PC-3 (cell line): ENCODE data around the gene SLC22A13. TPM values are rescaled to one million over a fixed set of nuclear protein-coding genes. Genes with fewer than 3 reads are reported as not detected.
A peak's percentile ranks its signal among the peaks of the same experiment; 100 is the strongest.

Source experiments
- ATAC-seq: fragments of 200-7000 bp; cut with Tn5 transposase; 2 replicates; pipeline ENCODE4 v1.9.1; 2020; ENCODE audit warnings: mild to moderate bottlenecking, moderate library complexity
- BruUV-seq: library from RNA; stranded (reverse); fragments of 400-500 nt; replicated peaks from 2 replicates; lab custom pipeline; 2021; lab: Mats Ljungman, UMichigan
- CTCF ChIA-PET: fragments of 300-600 bp; sonication (Branson Sonifier 250); formaldehyde crosslinking; loops from one replicate; lab custom pipeline; 2022; ENCODE audit warnings: antibody characterized with exemption; lab: Charles Lee
- POLR2A ChIA-PET: fragments of 300-600 bp; sonication (Branson Sonifier 250); formaldehyde crosslinking; loops from one replicate; lab custom pipeline; 2022; ENCODE audit warnings: antibody characterized with exemption; ENCODE audit not compliant: unreplicated experiment; lab: Charles Lee
- DNase-seq: peaks from one replicate; pipeline ENCODE4 v3.0.0-alpha.2; 2015
- H2AFZ ChIP-seq: fragments of 300-600 bp; sonication (generic); 2 replicates; pipeline ENCODE4 v1.6.0; 2016; ENCODE audit warnings: antibody characterized with exemption, low read length
- H3F3A ChIP-seq: fragments of 300-600 bp; sonication (generic); one replicate; pipeline ENCODE4 v1.6.0; 2017; ENCODE audit warnings: antibody characterized with exemption, low read length, control low read depth, mild to moderate bottlenecking; ENCODE audit not compliant: unreplicated experiment
- H3K27ac ChIP-seq: fragments of 300-600 bp; sonication (generic); 2 replicates; pipeline ENCODE4 v1.5.1; 2016; ENCODE audit warnings: mild to moderate bottlenecking, low read length
- H3K27me3 ChIP-seq: fragments of 300-600 bp; sonication (generic); 2 replicates; pipeline ENCODE4 v1.6.1; 2016; ENCODE audit warnings: low read length, mixed read lengths
- H3K36me3 ChIP-seq: fragments of 300-600 bp; sonication (generic); 2 replicates; pipeline ENCODE4 v1.6.1; 2016; ENCODE audit warnings: low read depth, mixed run types, low read length, mixed read lengths
- H3K4me1 ChIP-seq: fragments of 300-600 bp; sonication (generic); 2 replicates; pipeline ENCODE4 v1.5.1; 2016; ENCODE audit warnings: low read length; ENCODE audit not compliant: insufficient read depth
- H3K4me2 ChIP-seq: fragments of 300-600 bp; sonication (generic); 2 replicates; pipeline ENCODE4 v1.6.0; 2016; ENCODE audit warnings: low read length
- H3K4me3 ChIP-seq: fragments of 300-600 bp; sonication (generic); 2 replicates; pipeline ENCODE4 v1.5.1; 2016; ENCODE audit warnings: mild to moderate bottlenecking, low read length, mixed read lengths
- H3K79me2 ChIP-seq: fragments of 300-600 bp; sonication (generic); 2 replicates; pipeline ENCODE4 v1.6.1; 2017; ENCODE audit warnings: low read length, mixed read lengths
- H3K9ac ChIP-seq: fragments of 300-600 bp; sonication (generic); 2 replicates; pipeline ENCODE4 v1.6.0; 2016; ENCODE audit warnings: mild to moderate bottlenecking, low read length
- H3K9me2 ChIP-seq: fragments of 300-600 bp; sonication (generic); replicated peaks from 2 replicates; pipeline ENCODE4 v1.6.1; 2016; ENCODE audit warnings: mixed run types, low read length, mixed read lengths
- H3K9me3 ChIP-seq: fragments of 300-600 bp; sonication (generic); 2 replicates; pipeline ENCODE4 v1.6.1; 2016; ENCODE audit warnings: low read length, mixed read lengths
- H4K20me1 ChIP-seq: fragments of 300-600 bp; sonication (generic); 2 replicates; pipeline ENCODE4 v1.6.1; 2016; ENCODE audit warnings: low read length, mixed read lengths
- CTCF ChIP-seq: fragments of 300-600 bp; sonication (generic); conservative IDR thresholded peaks from 2 replicates; pipeline ENCODE4 v1.5.1; 2017; ENCODE audit warnings: antibody characterized with exemption, low read depth, mild to moderate bottlenecking, low read length
- EZH2 ChIP-seq: fragments of 300-600 bp; sonication (generic); IDR thresholded peaks from one replicate; pipeline ENCODE4 v1.6.1; 2017; ENCODE audit warnings: antibody characterized with exemption, mild to moderate bottlenecking, low read length; ENCODE audit not compliant: unreplicated experiment
- EZH2phosphoT487 ChIP-seq: fragments of 300-600 bp; sonication (generic); IDR thresholded peaks from 2 replicates; pipeline ENCODE4 v1.6.1; 2018; ENCODE audit warnings: mild to moderate bottlenecking, antibody characterized with exemption, low read length, borderline replicate concordance
- intact Hi-C: fragments of 100-400 bp; cut with micrococcal nuclease; formaldehyde crosslinking; loops from 2 replicates; pipeline ENCODE4 v1.9.0; 2023
- total RNA-seq: library from RNA; depleted of rRNA; stranded (reverse); fragments of >200 nt; gene quantifications from 2 replicates; pipeline ENCODE4 v1.2.3, GENCODE V29; 2014

SLC22A13 gene
- total RNA-seq, 1 experiment from 2014 or later = 0.73 TPM

- intact Hi-C loops = no loop called here
- no peak overlapping the region for H3K9ac ChIP-seq
- no peaks in the 10 kb centered on the region for H4K20me1 ChIP-seq
- H3K36me3 ChIP-seq = peaks cover 5% of the 10 kb centered on the region; the same call in 1 of the 2 replicates
- H3K4me2 ChIP-seq = no peak overlapping the region
- CTCF ChIA-PET = interaction anchor here (1.6 kb wide), 1 partner anchor 82 kb away, joined by 3 read pairs; the partner anchor contains the start of gene XYLB
- H2AFZ ChIP-seq = no peak overlapping the region
- no peak overlapping the region for H3K4me3 ChIP-seq
- ATAC-seq = peak; percentile 17; the same call in 1 of the 2 replicates
- TF ChIP-seq CTCF (no peak), EZH2phosphoT487 (no peak), EZH2 (no peak)
- H3K27ac ChIP-seq = no peak overlapping the region
- no peaks in the 10 kb centered on the region for H3F3A ChIP-seq
- H3K79me2 ChIP-seq = no peaks in the 10 kb centered on the region
- DNase-seq = no peak
- H3K27me3 ChIP-seq = no peaks in the 10 kb centered on the region
- no peaks in the 10 kb centered on the region for H3K9me2 ChIP-seq
- no TSS peak for BruUV-seq
- H3K9me3 ChIP-seq = no peaks in the 10 kb centered on the region
- H3K4me1 ChIP-seq = no peaks in the 10 kb centered on the region
- POLR2A ChIA-PET = no interaction called here
Observed at GRCh38 chr3:38264353-38264771, 1.2 kb upstream of the SLC22A13 start.

GRCh38 chr3:38264779-38265178, 833 bp upstream of the SLC22A13 start:
- Histone ChIP-seq H3K9me2 (no peaks in the 10 kb centered on the region), H3K4me3 (no peak overlapping the region), H3F3A (no peaks in the 10 kb centered on the region), H3K79me2 (no peaks in the 10 kb centered on the region), H4K20me1 (no peaks in the 10 kb centered on the region), H3K4me1 (no peaks in the 10 kb centered on the region), H3K4me2 (no peak overlapping the region), H3K36me3 (peaks cover 5% of the 10 kb centered on the region; the same call in 1 of the 2 replicates), H2AFZ (no peak overlapping the region), H3K9me3 (no peaks in the 10 kb centered on the region), H3K9ac (no peak overlapping the region), H3K27ac (no peak overlapping the region), H3K27me3 (no peaks in the 10 kb centered on the region)
- ATAC-seq (no peak; the same call in 1 of the 2 replicates), DNase-seq (no peak)
- no peak for TF ChIP-seq CTCF
- TF ChIP-seq EZH2 = no peak
- ChIA-PET POLR2A (no interaction called here), CTCF (interaction anchor here (1.6 kb wide), 1 partner anchor 82 kb away, joined by 3 read pairs; the partner anchor contains the start of gene XYLB)
- intact Hi-C loops = no loop called here
- BruUV-seq = no TSS peak

GRCh38 chr3:38266810-38267209, 1.2 kb downstream of the SLC22A13 start:
- no peak overlapping the region for H3K4me2 ChIP-seq
- ChIA-PET CTCF (no interaction called here), POLR2A (no interaction called here)
- no peak overlapping the region for H3K27ac ChIP-seq
- H4K20me1 ChIP-seq = no peaks in the 10 kb centered on the region
- no peaks in the 10 kb centered on the region for H3K9me2 ChIP-seq
- ATAC-seq = no peak
- no peaks in the 10 kb centered on the region for H3K27me3 ChIP-seq
- H2AFZ ChIP-seq = no peak overlapping the region
- no peak overlapping the region for H3K9ac ChIP-seq
- TF ChIP-seq EZH2phosphoT487 (no peak), EZH2 (no peak), CTCF (no peak)
- H3K4me1 ChIP-seq = no peaks in the 10 kb centered on the region
- H3F3A ChIP-seq = no peaks in the 10 kb centered on the region
- H3K9me3 ChIP-seq = no peaks in the 10 kb centered on the region
- no TSS peak for BruUV-seq
- intact Hi-C loops = no loop called here
- no peak for DNase-seq
- no peaks in the 10 kb centered on the region for H3K36me3 ChIP-seq
- H3K4me3 ChIP-seq = no peak overlapping the region
- no peaks in the 10 kb centered on the region for H3K79me2 ChIP-seq
